ENCODE results near the gene RSU1. TPM values are rescaled to one million over a fixed set of nuclear protein-coding genes. Genes with fewer than 3 reads are reported as not detected.

The RSU1 gene
- total and polyA plus RNA-seq, 10 of the 15 experiments (the other 5 are each of a cell fraction or from before 2014, with no cell fraction given): 49.2 to 139 (median 81.3) TPM

DNA sequence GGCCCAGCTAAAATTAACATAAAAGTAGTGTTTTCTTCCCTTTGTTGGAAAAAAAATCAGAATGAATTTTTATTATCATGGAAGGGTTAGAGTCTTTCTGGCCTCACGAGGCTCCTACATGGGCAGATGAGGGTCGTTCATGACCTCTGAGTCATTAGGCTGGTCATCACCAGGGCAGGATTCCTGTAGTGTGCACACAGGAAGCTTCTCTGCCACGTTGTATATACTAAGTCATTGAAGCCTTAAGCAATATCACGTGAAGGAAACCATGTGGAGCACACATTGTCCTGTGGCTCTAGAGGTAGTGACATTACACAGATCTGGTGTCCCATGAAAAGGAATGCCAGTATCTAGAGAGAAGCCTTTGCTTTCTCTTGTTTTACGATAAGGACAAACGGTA lies 210.8 kb downstream of the RSU1 start (continued):
- TF ChIP-seq, protein P1, sequence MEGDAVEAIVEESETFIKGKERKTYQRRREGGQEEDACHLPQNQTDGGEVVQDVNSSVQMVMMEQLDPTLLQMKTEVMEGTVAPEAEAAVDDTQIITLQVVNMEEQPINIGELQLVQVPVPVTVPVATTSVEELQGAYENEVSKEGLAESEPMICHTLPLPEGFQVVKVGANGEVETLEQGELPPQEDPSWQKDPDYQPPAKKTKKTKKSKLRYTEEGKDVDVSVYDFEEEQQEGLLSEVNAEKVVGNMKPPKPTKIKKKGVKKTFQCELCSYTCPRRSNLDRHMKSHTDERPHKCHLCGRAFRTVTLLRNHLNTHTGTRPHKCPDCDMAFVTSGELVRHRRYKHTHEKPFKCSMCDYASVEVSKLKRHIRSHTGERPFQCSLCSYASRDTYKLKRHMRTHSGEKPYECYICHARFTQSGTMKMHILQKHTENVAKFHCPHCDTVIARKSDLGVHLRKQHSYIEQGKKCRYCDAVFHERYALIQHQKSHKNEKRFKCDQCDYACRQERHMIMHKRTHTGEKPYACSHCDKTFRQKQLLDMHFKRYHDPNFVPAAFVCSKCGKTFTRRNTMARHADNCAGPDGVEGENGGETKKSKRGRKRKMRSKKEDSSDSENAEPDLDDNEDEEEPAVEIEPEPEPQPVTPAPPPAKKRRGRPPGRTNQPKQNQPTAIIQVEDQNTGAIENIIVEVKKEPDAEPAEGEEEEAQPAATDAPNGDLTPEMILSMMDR (IDR thresholded peaks at IDR 0.05 in 2 of 3, conservative IDR thresholded peaks at IDR 0.05 in 1 of 3; ENCODE audit: control insufficient read depth in 2 of 3, extremely low read depth in 1 of 3, insufficient read depth in 1 of 3, low read depth in 3 of 3, low read length in 3 of 3): no peak
- TF ChIP-seq RELA (IDR thresholded peaks at IDR 0.05; ENCODE audit: borderline replicate concordance, partially characterized antibody) (no peak), BCL11A (IDR thresholded peaks at IDR 0.05; ENCODE audit: low read depth, low read length) (no peak), BACH1 (IDR thresholded peaks at IDR 0.05; ENCODE audit: borderline replicate concordance) (no peak)
- TF ChIP-seq, protein P2, sequence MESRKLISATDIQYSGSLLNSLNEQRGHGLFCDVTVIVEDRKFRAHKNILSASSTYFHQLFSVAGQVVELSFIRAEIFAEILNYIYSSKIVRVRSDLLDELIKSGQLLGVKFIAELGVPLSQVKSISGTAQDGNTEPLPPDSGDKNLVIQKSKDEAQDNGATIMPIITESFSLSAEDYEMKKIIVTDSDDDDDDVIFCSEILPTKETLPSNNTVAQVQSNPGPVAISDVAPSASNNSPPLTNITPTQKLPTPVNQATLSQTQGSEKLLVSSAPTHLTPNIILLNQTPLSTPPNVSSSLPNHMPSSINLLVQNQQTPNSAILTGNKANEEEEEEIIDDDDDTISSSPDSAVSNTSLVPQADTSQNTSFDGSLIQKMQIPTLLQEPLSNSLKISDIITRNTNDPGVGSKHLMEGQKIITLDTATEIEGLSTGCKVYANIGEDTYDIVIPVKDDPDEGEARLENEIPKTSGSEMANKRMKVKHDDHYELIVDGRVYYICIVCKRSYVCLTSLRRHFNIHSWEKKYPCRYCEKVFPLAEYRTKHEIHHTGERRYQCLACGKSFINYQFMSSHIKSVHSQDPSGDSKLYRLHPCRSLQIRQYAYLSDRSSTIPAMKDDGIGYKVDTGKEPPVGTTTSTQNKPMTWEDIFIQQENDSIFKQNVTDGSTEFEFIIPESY (IDR thresholded peaks at IDR 0.05): no peak

DNA sequence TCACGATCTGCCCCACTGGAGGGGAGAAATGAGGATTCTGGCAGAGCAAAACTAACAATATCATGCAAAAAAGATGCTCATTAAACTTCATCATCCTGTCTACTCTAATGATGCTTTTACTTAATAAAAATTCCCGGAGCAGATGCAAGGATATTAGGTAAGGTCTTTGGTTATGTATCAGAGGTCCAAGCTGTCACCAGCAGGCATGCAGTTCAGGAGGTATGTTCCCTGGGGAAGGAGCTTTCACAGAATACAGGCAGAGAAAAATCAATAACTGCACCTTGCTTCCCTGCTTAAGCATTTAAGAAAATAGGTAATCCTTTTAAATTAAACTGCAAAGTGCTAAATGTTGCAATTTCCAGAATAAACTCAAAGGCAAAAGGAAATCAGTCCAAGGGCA lies 213.9 kb downstream of the RSU1 start:
- ChIA-PET SMC1A (ENCODE audit: uncharacterized antibody, unreplicated experiment) (no interaction called here), CTCF (interaction anchor here (0.9 kb wide), 1 partner anchor 18 kb away, joined by 3 read pairs; no protein-coding TSS in a partner anchor), POLR2A (no interaction called here), RAD21 (ENCODE audit: unreplicated experiment) (no interaction called here)
- TF ChIP-seq NRF1 (conservative IDR thresholded peaks at IDR 0.05; ENCODE audit: low read depth, low read length) (no peak), PML (IDR thresholded peaks at IDR 0.05; ENCODE audit: low read length) (no peak), LARP7 (IDR thresholded peaks at IDR 0.05) (no peak), SIX5 (IDR thresholded peaks at IDR 0.05; ENCODE audit: low read depth, low read length, severe bottlenecking) (no peak), JUND (IDR thresholded peaks at IDR 0.05; ENCODE audit: low read depth, low read length) (no peak)
- Histone ChIP-seq H3K27ac (ENCODE audit: control insufficient read depth, insufficient read depth) (no peak overlapping the region), H4K20me1 (ENCODE audit: control insufficient read depth, insufficient read depth) (no peaks in the 10 kb centered on the region), H3K36me3 (ENCODE audit: control insufficient read depth in 2 of 2, insufficient read depth in 2 of 2, low read length in 1 of 2) (no peaks in the 10 kb centered on the region; a peak in 1 of 4 replicates), H3K9ac (ENCODE audit: control insufficient read depth, insufficient read depth, low read length) (no peak overlapping the region), H3K4me1 (ENCODE audit: control insufficient read depth, insufficient read depth, low read length) (no peaks in the 10 kb centered on the region), H2AFZ (ENCODE audit: control insufficient read depth, low read depth, low read length) (no peak overlapping the region), H3K4me2 (ENCODE audit: control insufficient read depth, insufficient read depth) (no peak overlapping the region), H3K27me3 (replicated peaks in 1 of 2; ENCODE audit: control insufficient read depth in 2 of 2, insufficient read depth in 2 of 2, low read length in 1 of 2) (no peaks in the 10 kb centered on the region), H3K79me2 (ENCODE audit: control insufficient read depth, insufficient read depth, low read length) (no peaks in the 10 kb centered on the region), H3K4me3 (no peak overlapping the region), H3K9me3 (replicated peaks; ENCODE audit: control insufficient read depth, insufficient read depth, low read length) (no peaks in the 10 kb centered on the region)
- WGBS (ENCODE audit: insufficient coverage, insufficient replicate concordance, low lambda C conversion rate, missing lambda C conversion rate): 88% methylated on average over 2 of the region's 2 CpGs
- no TSS peak for BruUV-seq (replicated peaks)
- DNase-seq (ENCODE audit: low read depth, low spot score): no peak
- no peak for ATAC-seq
- intact Hi-C loops (cut with micrococcal nuclease; ENCODE audit: unreplicated experiment): no loop called here
- in situ Hi-C loops (cut with MboI): no loop called here
- FAIRE-seq: no peak
